OCI-LY3 (cell line): Measurements from ENCODE around the gene COX6A2.

ENCODE experiments used
- H2AFZ ChIP-seq: fragments of 200-600, 300-600 bp; shearing (Covaris generic); 2 replicates; pipeline ENCODE4 v1.6.0; 2014; ENCODE audit warnings: antibody characterized with exemption, low read depth, low read length
- H3K27ac ChIP-seq: fragments of 200-600, 300-600 bp; sonication (generic); 2 replicates; pipeline ENCODE4 v1.5.1; 2014; ENCODE audit warnings: mild to moderate bottlenecking, low read length, moderate library complexity, mixed read lengths
- H3K27me3 ChIP-seq: fragments of 200-600, 300-600 bp; sonication (generic); 2 replicates; pipeline ENCODE4 v1.6.1; 2014; ENCODE audit warnings: low read depth, low read length, mixed read lengths
- H3K36me3 ChIP-seq: fragments of 200-600, 300-600 bp; sonication (generic); replicated peaks from 2 replicates; pipeline ENCODE3; 2014; ENCODE audit warnings: low read depth, low read length, mixed read lengths
- H3K4me1 ChIP-seq: fragments of 300-600, 200-600 bp; sonication (generic); 2 replicates; pipeline ENCODE4 v1.6.1; 2014; ENCODE audit warnings: low read length, mixed read lengths
- H3K4me2 ChIP-seq: fragments of 200-600, 300-600 bp; sonication (generic); 2 replicates; pipeline ENCODE4 v1.6.1; 2014; ENCODE audit warnings: low read length, mixed read lengths
- H3K4me3 ChIP-seq: fragments of 300-600, 200-600 bp; sonication (generic); 2 replicates; pipeline ENCODE4 v1.5.1; 2014; ENCODE audit warnings: antibody characterized with exemption, mild to moderate bottlenecking, low read length, moderate library complexity
- H3K79me2 ChIP-seq: fragments of 300-600, 200-600 bp; shearing (Covaris generic); 2 replicates; pipeline ENCODE4 v1.6.1; 2014; ENCODE audit warnings: mild to moderate bottlenecking, low read length, mixed read lengths
- H3K9ac ChIP-seq: fragments of 300-600, 200-600 bp; shearing (Covaris generic); 2 replicates; pipeline ENCODE4 v1.6.0; 2014; ENCODE audit warnings: mild to moderate bottlenecking, low read length, moderate library complexity
- H3K9me3 ChIP-seq: fragments of 200-600, 300-600 bp; shearing (Covaris generic); 2 replicates; pipeline ENCODE4 v1.6.1; 2014; ENCODE audit warnings: low read length, mixed read lengths; ENCODE audit not compliant: insufficient read depth
- H4K20me1 ChIP-seq: fragments of 200-600, 300-600 bp; sonication (generic); 2 replicates; pipeline ENCODE4 v1.6.1; 2016; ENCODE audit warnings: low read length, mixed read lengths; ENCODE audit not compliant: insufficient read depth
- CTCF ChIP-seq: fragments of 200-600, 300-600 bp; sonication (generic); IDR thresholded peaks from 2 replicates; pipeline ENCODE4 v1.5.1; 2014; ENCODE audit warnings: antibody characterized with exemption, low read length, low read depth
- EZH2phosphoT487 ChIP-seq: fragments of 200-600 bp; shearing (Covaris generic); IDR thresholded peaks from 2 replicates; pipeline ENCODE4 v1.6.1; 2018; ENCODE audit warnings: antibody characterized with exemption, mixed run types, low read depth

The COX6A2 gene

DNA sequence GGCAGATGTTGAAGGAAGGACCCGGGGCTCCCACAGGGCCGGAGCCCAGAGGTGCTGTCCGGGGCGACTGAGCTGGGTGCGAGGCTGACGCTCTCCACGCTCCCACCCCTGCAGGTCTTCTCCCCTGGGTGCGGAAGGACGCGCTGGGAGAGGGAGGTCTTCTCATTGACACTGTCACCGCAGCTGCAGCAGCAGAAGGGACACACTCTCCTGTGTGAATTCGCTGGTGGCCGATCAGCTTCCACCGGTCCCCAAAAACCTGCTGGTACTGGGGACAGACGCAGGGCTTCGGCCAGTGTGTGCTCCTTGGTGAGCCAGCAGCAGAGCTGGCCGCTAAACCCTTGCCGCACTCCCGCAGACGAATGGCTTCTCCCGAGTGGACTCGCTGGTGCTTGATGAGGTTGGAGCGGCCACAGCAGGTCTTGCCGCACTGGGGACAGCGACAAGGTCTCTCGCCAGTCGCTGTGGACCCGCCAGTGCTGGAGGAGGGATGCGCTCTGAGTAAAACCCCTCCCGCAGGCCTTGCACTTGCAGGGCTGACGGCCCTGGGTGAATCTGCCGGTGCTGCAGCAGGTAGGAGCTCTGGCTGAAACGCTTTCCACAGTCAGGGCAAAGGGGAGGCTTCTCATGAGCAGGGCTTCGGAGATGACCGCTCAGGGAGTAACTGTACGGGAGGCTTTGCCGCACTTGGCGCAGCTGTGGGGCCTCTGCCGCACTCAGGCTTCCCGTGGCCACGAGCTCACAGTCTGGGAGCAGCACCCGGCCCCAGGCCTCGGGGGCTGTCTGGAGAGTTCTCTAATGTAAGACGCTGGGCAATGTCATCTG lies 8.3 kb upstream of the COX6A2 start:
- Histone ChIP-seq H2AFZ (no peak overlapping the region), H3K9ac (no peak overlapping the region)
- no peak for TF ChIP-seq CTCF
- no peak for TF ChIP-seq EZH2phosphoT487

DNA sequence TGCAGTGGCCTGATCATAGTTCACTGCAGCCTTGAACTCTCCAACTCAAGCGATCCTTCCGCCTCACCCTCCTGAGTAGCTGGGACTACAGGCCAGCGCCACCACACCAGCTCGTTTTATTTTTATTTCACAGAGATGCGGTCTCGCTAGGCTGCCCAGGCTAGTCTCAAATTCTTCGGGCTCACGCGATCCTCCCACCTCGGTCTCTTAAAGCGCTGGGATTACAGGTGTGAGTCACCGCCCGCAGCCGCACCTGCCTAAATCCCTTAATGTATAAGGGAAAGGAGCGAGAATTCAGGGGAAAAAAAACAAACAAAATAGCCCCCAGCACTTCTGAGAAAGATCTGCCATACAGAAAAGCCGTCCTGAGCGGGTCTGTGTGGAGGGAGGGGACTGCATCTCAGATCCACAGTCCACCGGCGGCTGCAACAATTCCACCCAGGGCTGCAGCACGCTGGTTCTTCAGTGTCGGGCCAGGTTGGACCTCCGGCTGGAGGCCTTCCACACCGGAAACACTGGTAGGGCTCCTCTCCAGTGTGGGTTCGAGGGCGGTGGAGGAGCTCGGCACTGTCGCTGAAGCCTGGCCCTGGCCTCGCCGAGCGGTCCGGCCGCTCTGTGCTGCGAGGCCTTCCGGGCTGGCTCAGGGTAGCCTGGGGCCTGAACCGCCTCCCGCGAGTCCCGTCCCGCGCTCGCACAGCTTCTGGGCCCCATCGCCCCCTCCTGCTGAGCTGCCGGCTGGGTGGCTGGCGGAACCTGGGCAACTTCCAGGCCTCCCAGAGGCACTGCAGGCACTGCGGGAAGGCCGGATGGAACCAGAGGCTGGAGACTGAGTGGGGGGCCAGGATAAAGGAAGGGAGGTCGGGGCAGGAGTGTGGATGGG lies 7.4 kb upstream of the COX6A2 start:
- no peaks in the 10 kb centered on the region for H3K36me3 ChIP-seq
- H3K4me3 ChIP-seq: no peak overlapping the region
- no peaks in the 10 kb centered on the region for H3K9me3 ChIP-seq
- no peak for TF ChIP-seq EZH2phosphoT487
- TF ChIP-seq CTCF: no peak
- H3K4me2 ChIP-seq: no peak overlapping the region
- no peak overlapping the region for H2AFZ ChIP-seq
- H3K9ac ChIP-seq: no peak overlapping the region
- peaks cover 14% of the 10 kb centered on the region for H3K4me1 ChIP-seq
- H3K27ac ChIP-seq: no peak overlapping the region
- no peaks in the 10 kb centered on the region for H3K79me2 ChIP-seq
- H4K20me1 ChIP-seq: no peaks in the 10 kb centered on the region
- H3K27me3 ChIP-seq: no peaks in the 10 kb centered on the region

More for the DNA sequence above, 8.3 kb upstream of the COX6A2 start:
- H3K4me2 ChIP-seq: no peak overlapping the region
- peaks cover 14% of the 10 kb centered on the region for H3K4me1 ChIP-seq
- no peaks in the 10 kb centered on the region for H4K20me1 ChIP-seq
- H3K4me3 ChIP-seq: no peak overlapping the region
- no peaks in the 10 kb centered on the region for H3K27me3 ChIP-seq
- H3K9me3 ChIP-seq: no peaks in the 10 kb centered on the region
- H3K36me3 ChIP-seq: no peaks in the 10 kb centered on the region
- H3K79me2 ChIP-seq: no peaks in the 10 kb centered on the region
- H3K27ac ChIP-seq: no peak overlapping the region

- Histone ChIP-seq H3K9me3 (no peaks in the 10 kb centered on the region), H3K4me3 (no peak overlapping the region), H3K9ac (no peak overlapping the region), H3K4me1 (no peaks in the 10 kb centered on the region), H3K4me2 (no peak overlapping the region), H3K27me3 (no peaks in the 10 kb centered on the region), H2AFZ (no peak overlapping the region), H3K79me2 (no peaks in the 10 kb centered on the region), H3K36me3 (no peaks in the 10 kb centered on the region), H4K20me1 (no peaks in the 10 kb centered on the region), H3K27ac (no peak overlapping the region)
- TF ChIP-seq EZH2phosphoT487 (no peak), CTCF (no peak)
Observed at GRCh38 chr16:31430380-31431052, 2.4 kb upstream of the COX6A2 start.

- Histone ChIP-seq H4K20me1 (no peaks in the 10 kb centered on the region), H3K9ac (no peak overlapping the region), H3K27ac (no peak overlapping the region), H3K36me3 (no peaks in the 10 kb centered on the region), H3K4me3 (no peak overlapping the region), H2AFZ (no peak overlapping the region), H3K79me2 (no peaks in the 10 kb centered on the region), H3K4me1 (no peaks in the 10 kb centered on the region), H3K4me2 (no peak overlapping the region), H3K27me3 (no peaks in the 10 kb centered on the region), H3K9me3 (no peaks in the 10 kb centered on the region)
- TF ChIP-seq EZH2phosphoT487 (no peak), CTCF (no peak)
Observed at GRCh38 chr16:31429796-31430195, 1.6 kb upstream of the COX6A2 start.
